Naive B cell (primary cell): Measurements from ENCODE around the gene CCDC201. TPM values are rescaled to one million over a fixed set of nuclear protein-coding genes. Genes with fewer than 3 reads are reported as not detected.
"Not testable (repeated sequence)": the region's sequence is repeated elsewhere in the genome, so short reads cannot be mapped to it uniquely, and the experiment has no call there.

ENCODE experiments used
- ATAC-seq, 2 donors: fragments of 150-1000 bp; cut with Tn5 transposase; 2 replicates each; pipeline ENCODE4 v1.10.0; 2021; ENCODE audit warnings: low read depth in 2 of 2, mild to moderate bottlenecking in 2 of 2, moderate library complexity in 2 of 2
- DNase-seq: peaks from one replicate; pipeline ENCODE4 v3.0.0; 2022
- H3K27ac Mint-ChIP-seq, 6 donors: one replicate each; pipeline ENCODE4 v1.8.0; 2020 to 2022; ENCODE audit warnings: mild to moderate bottlenecking in 6 of 6, mixed read lengths in 6 of 6, moderate library complexity in 5 of 6, inconsistent platforms in 2 of 6
- H3K27me3 Mint-ChIP-seq, 3 donors: one replicate each; pipeline ENCODE4 v1.8.0; 2021 to 2022; ENCODE audit warnings: mixed read lengths in 3 of 3, mild to moderate bottlenecking in 1 of 3
- H3K36me3 Mint-ChIP-seq, 2 donors: one replicate each; pipeline ENCODE4 v1.8.0; 2020 to 2022; ENCODE audit warnings: mixed read lengths in 2 of 2, inconsistent platforms in 1 of 2, mild to moderate bottlenecking in 1 of 2
- H3K4me1 Mint-ChIP-seq, 3 donors: one replicate each; pipeline ENCODE4 v1.8.0; 2020 to 2022; ENCODE audit warnings: mixed read lengths in 3 of 3, inconsistent platforms in 1 of 3, mild to moderate bottlenecking in 1 of 3, moderate library complexity in 1 of 3
- H3K4me3 Mint-ChIP-seq, 8 donors: one replicate each; pipeline ENCODE4 v1.8.0; 2020 to 2022; ENCODE audit warnings: mild to moderate bottlenecking in 8 of 8, mixed read lengths in 8 of 8, moderate library complexity in 8 of 8, inconsistent platforms in 2 of 8
- H3K9me3 Mint-ChIP-seq, 7 donors: one replicate each; pipeline ENCODE4 v1.8.0; 2020 to 2022; ENCODE audit warnings: mixed read lengths in 7 of 7, mild to moderate bottlenecking in 5 of 7, inconsistent platforms in 2 of 7, moderate library complexity in 1 of 7
- polyA plus RNA-seq, 6 donors: library from polyadenylated mRNA; unstranded; fragments of 300-500 nt; fragmentation: Illumina TruSeq; gene quantifications; one replicate each; pipeline ENCODE4 v1.2.3, GENCODE V29; 2021; ENCODE audit warnings: low read depth in 6 of 6

CCDC201 gene
- polyA plus RNA-seq, 6 donors from 2014 or later: not detected

DNA sequence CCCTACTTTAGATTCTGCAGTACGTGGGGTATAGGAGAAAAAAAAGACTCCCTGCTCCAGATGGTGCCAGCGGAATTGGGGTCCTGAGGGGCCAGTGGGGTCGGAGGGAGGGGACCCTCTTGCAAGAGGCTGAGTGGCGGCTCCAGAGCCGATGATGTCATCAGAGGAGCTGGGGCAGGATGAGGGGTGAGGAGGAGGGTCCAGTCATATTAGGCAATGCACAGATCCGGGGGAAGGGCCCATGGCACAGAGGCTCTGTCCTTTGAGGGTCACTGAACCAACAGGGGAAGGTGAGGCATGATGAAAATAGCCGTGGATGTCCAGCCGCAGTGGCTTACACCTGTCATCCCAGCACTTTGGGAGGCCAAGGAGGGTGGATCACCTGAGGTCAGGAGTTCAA is 19.4 kb downstream of the CCDC201 start:
- not testable (repeated sequence) for ATAC-seq, H3K27ac Mint-ChIP-seq

DNA sequence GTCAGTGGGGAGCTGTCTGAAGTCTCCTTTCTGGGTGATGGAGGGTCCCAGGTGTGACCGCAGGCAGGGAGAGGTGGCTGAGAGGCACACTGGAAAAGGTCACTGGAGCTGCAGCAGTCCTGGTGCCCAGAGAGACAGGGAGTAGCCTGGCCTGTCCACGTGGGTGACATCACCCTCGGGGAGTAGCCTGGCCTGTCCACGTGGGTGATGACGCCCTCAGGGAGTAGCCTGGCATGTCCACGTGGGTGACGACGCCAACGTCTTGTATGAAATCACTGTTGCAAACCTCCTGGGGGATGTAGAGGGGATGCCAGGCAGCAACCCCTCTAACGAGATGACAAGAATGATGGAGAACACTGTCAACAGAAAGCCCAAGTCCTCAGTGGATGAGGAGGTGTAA is 19.9 kb downstream of the CCDC201 start:
- not testable (repeated sequence) for H3K9me3 Mint-ChIP-seq, H3K27ac Mint-ChIP-seq, DNase-seq, H3K36me3 Mint-ChIP-seq, ATAC-seq
- H3K4me3 Mint-ChIP-seq: peak overlapping the region in 1 of 8 donors; percentile 8
- peaks cover 4 to 16% (median 11%) of the 10 kb centered on the region in 3 donors for H3K4me1 Mint-ChIP-seq
- peaks cover 17 to 27% (median 21%) of the 10 kb centered on the region in 3 donors for H3K27me3 Mint-ChIP-seq

More for the DNA sequence above, 19.4 kb downstream of the CCDC201 start:
- not testable (repeated sequence) for H3K9me3 Mint-ChIP-seq, H3K36me3 Mint-ChIP-seq, DNase-seq
- Mint-ChIP-seq H3K27me3 (peaks cover 17 to 32% (median 26%) of the 10 kb centered on the region in 3 donors), H3K4me1 (peaks cover 4 to 16% (median 11%) of the 10 kb centered on the region in 3 donors), H3K4me3 (peak overlapping the region in 1 of 8 donors; percentile 37)

DNA sequence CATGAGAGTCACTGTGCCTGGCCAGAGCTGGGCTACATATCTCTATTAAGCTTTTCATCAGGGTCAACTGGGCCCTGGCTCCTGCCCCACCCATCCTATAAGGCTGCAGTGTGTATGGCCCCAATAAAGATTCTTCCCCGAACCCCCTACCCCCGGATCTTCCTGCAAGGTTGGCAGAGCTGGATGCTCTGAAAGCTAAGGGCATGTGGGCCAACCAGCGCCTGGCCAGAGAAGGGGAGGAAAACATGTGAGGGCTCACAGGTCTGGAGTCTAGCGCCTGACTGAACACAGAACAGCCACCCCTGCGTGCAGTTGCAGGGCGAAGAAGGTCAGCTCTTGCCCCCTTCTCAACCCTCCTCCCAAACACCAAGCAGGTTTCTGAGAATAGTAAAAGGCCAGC is 24.1 kb downstream of the CCDC201 start:
- not testable (repeated sequence) for H3K9me3 Mint-ChIP-seq, H3K4me3 Mint-ChIP-seq, H3K36me3 Mint-ChIP-seq, DNase-seq, ATAC-seq, H3K27ac Mint-ChIP-seq
- peaks cover 4 to 11% (median 5%) of the 10 kb centered on the region in 3 donors for H3K4me1 Mint-ChIP-seq
- peaks cover 4 to 12% (median 10%) of the 10 kb centered on the region in 3 donors for H3K27me3 Mint-ChIP-seq

DNA sequence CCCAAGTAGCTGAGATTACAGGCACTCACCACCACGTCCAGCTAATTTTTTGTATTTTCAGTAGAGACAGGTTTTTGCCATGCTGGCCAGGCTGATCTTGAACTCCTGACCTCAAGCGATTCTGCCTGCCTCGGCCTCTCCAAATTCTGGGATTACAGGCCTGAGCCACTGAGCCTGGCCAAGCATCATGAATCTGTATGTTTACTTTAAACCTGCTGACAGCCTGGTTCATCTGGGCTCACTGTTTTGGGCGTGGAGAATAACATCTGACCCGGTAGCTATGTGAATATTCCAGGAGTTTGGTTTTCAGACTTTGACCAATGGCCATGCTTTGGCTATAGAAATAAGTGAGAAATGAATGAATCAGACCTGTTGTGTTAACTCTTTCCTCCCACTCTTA is 26.3 kb downstream of the CCDC201 start:
- H3K27me3 Mint-ChIP-seq, ATAC-seq, H3K27ac Mint-ChIP-seq: not testable (repeated sequence)

GRCh38 chr7:45841926-45842717 is 30.8 kb downstream of the CCDC201 start:
- H3K4me3 Mint-ChIP-seq: peak overlapping the region in 1 of 8 donors; percentile 29
- H3K4me1 Mint-ChIP-seq, H3K27ac Mint-ChIP-seq, H3K36me3 Mint-ChIP-seq, H3K9me3 Mint-ChIP-seq, DNase-seq, ATAC-seq: not testable (repeated sequence)
- peaks cover 0 to 10% (median 5%) of the 10 kb centered on the region in 3 donors for H3K27me3 Mint-ChIP-seq

More for the DNA sequence above, 26.3 kb downstream of the CCDC201 start:
- H3K4me1 Mint-ChIP-seq, H3K4me3 Mint-ChIP-seq, H3K36me3 Mint-ChIP-seq, H3K9me3 Mint-ChIP-seq, DNase-seq: not testable (repeated sequence)

GRCh38 chr7:45838852-45839251 is 34.0 kb downstream of the CCDC201 start:
- DNase-seq, ATAC-seq, H3K4me1 Mint-ChIP-seq, H3K27ac Mint-ChIP-seq, H3K36me3 Mint-ChIP-seq, H3K9me3 Mint-ChIP-seq, H3K4me3 Mint-ChIP-seq: not testable (repeated sequence)
- peaks cover 0 to 11% (median 5%) of the 10 kb centered on the region in 3 donors for H3K27me3 Mint-ChIP-seq

- not testable (repeated sequence) for H3K4me3 Mint-ChIP-seq, H3K36me3 Mint-ChIP-seq, DNase-seq, H3K27ac Mint-ChIP-seq, H3K4me1 Mint-ChIP-seq, ATAC-seq, H3K9me3 Mint-ChIP-seq
- H3K27me3 Mint-ChIP-seq: peaks cover 0 to 15% (median 8%) of the 10 kb centered on the region in 3 donors
These were observed 40.3 kb downstream of the CCDC201 start for GRCh38 chr7:45832433-45833177.

GRCh38 chr7:45829846-45830245 is 43.0 kb downstream of the CCDC201 start:
- not testable (repeated sequence) for H3K9me3 Mint-ChIP-seq, H3K36me3 Mint-ChIP-seq, H3K27ac Mint-ChIP-seq, H3K4me3 Mint-ChIP-seq, H3K4me1 Mint-ChIP-seq, DNase-seq, ATAC-seq
- H3K27me3 Mint-ChIP-seq: peaks cover 0 to 15% (median 8%) of the 10 kb centered on the region in 3 donors

- H3K27ac Mint-ChIP-seq: not testable (repeated sequence)
These were observed 45.2 kb downstream of the CCDC201 start for GRCh38 chr7:45827731-45828130.

GRCh38 chr7:45826550-45826949 is 46.3 kb downstream of the CCDC201 start:
- H3K4me1 Mint-ChIP-seq, DNase-seq, H3K27ac Mint-ChIP-seq, ATAC-seq, H3K36me3 Mint-ChIP-seq, H3K4me3 Mint-ChIP-seq, H3K27me3 Mint-ChIP-seq, H3K9me3 Mint-ChIP-seq: not testable (repeated sequence)

More at GRCh38 chr7:45827731-45828130, 45.2 kb downstream of the CCDC201 start:
- H3K4me3 Mint-ChIP-seq, H3K36me3 Mint-ChIP-seq, H3K4me1 Mint-ChIP-seq, H3K9me3 Mint-ChIP-seq, DNase-seq, ATAC-seq, H3K27me3 Mint-ChIP-seq: not testable (repeated sequence)

- not testable (repeated sequence) for DNase-seq, H3K4me3 Mint-ChIP-seq, H3K9me3 Mint-ChIP-seq, H3K36me3 Mint-ChIP-seq, H3K27ac Mint-ChIP-seq, ATAC-seq, H3K27me3 Mint-ChIP-seq, H3K4me1 Mint-ChIP-seq
These were observed 54.1 kb downstream of the CCDC201 start for GRCh38 chr7:45818763-45819162.

DNA sequence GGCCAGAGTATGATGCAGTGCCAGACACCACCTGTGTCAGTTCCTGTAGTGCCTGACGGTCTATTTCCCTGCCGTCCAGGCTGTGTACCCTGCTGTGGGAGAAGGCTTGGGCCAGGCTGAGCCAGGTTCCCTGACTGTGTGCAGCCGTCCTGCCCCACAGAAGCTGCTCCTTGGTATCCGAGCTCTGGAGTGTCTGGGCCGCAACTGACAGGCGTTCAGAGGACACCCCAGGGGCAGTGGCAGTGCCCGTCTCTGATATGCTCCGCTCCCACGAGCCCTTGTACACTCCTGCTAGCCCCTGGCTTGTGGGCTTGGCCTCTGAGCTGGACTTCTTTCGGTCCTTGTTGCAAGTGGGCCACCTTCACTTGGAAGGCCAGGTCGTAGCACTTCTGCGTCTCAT is 55.0 kb downstream of the CCDC201 start:
- ATAC-seq, H3K27ac Mint-ChIP-seq, H3K27me3 Mint-ChIP-seq, DNase-seq, H3K4me1 Mint-ChIP-seq, H3K9me3 Mint-ChIP-seq, H3K36me3 Mint-ChIP-seq, H3K4me3 Mint-ChIP-seq: not testable (repeated sequence)

DNA sequence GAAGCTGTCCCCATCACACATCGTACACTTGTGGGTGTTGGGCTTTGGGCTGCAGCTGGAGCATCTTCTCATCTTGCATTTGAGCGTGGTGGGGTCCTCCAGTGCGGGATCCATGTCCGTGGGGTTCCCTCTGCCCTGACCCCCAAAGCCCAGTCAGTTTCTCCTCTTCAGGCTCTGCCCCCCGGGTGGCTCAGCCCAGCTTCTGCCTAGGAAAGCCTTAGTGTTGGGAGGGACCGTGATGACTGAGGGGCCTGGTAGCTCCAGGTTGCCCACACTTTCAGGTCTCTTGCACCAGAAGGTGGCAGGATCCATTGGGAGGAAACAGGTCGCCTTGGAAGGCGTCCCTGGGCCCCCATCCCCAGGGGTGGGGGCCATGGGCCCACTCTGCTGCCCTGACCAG is 55.9 kb downstream of the CCDC201 start:
- H3K36me3 Mint-ChIP-seq, H3K27me3 Mint-ChIP-seq, H3K4me3 Mint-ChIP-seq, DNase-seq, ATAC-seq, H3K4me1 Mint-ChIP-seq, H3K9me3 Mint-ChIP-seq: not testable (repeated sequence)
- peak overlapping the region in 1 of 6 donors; percentile 88 for H3K27ac Mint-ChIP-seq
